Measurements from ENCODE around the gene RSBN1L.
"Not testable (repeated sequence)": the region's sequence is repeated elsewhere in the genome, so short reads cannot be mapped to it uniquely, and the experiment has no call there.

The RSBN1L gene

DNA sequence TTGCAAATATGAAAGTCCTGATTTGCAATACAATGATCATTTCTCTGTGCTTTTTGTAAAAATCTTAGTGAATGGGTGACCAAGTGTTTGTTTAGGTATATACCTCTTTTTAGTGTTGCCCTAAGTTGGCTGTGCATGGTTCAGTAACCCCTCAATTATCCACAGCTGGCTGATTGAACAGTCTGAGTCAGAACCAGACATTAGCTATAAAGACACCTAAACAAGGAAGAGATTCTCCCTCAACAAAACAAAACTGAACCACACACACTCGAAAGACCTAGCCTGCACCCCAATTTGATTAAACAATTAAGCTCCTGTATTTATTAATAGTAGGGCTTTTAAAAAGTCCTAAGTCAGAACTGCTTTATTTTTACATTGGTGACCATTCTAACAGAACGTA is 2.8 kb downstream of the RSBN1L start:
- H3K4me3 ChIP-seq (ENCODE audit: low read depth in 1 of 5, low read length in 5 of 5), result no peak overlapping the region

GRCh38 chr7:77702513-77702912 is 6.3 kb downstream of the RSBN1L start:
- Histone ChIP-seq H3K27ac (ENCODE audit: low read depth, low read length) (no peak overlapping the region), H3K36me3 (ENCODE audit: control insufficient read depth in 5 of 5, insufficient read depth in 5 of 5, low read length in 5 of 5) (peaks cover 0 to 7% (median 0%) of the 10 kb centered on the region in 5 donors), H3K27me3 (ENCODE audit: control insufficient read depth in 5 of 5, insufficient read depth in 4 of 5, low read length in 5 of 5) (no peaks in the 10 kb centered on the region), H3K4me3 (ENCODE audit: low read depth in 1 of 5, low read length in 5 of 5) (no peak overlapping the region), H3K9me3 (ENCODE audit: control insufficient read depth in 5 of 5, low read length in 5 of 5) (no peaks in the 10 kb centered on the region), H3K4me1 (ENCODE audit: control insufficient read depth in 5 of 5, insufficient read depth in 5 of 5, low read length in 5 of 5) (peaks cover 0 to 26% (median 18%) of the 10 kb centered on the region in 5 donors), H3K9ac (ENCODE audit: low read length in 5 of 5) (no peak overlapping the region)

More for the DNA sequence above, 2.8 kb downstream of the RSBN1L start:
- peaks cover 0 to 35% (median 30%) of the 10 kb centered on the region in 5 donors for H3K4me1 ChIP-seq (ENCODE audit: control insufficient read depth in 5 of 5, insufficient read depth in 5 of 5, low read length in 5 of 5)
- H3K27me3 ChIP-seq (ENCODE audit: control insufficient read depth in 5 of 5, insufficient read depth in 4 of 5, low read length in 5 of 5), result no peaks in the 10 kb centered on the region
- H3K27ac ChIP-seq (ENCODE audit: low read depth, low read length), result peak overlapping the region; percentile 38
- peak overlapping the region in 1 of 5 donors; percentile 23 for H3K9ac ChIP-seq (ENCODE audit: low read length in 5 of 5)
- no peaks in the 10 kb centered on the region for H3K9me3 ChIP-seq (ENCODE audit: control insufficient read depth in 5 of 5, low read length in 5 of 5)
- no peaks in the 10 kb centered on the region for H3K36me3 ChIP-seq (ENCODE audit: control insufficient read depth in 5 of 5, insufficient read depth in 5 of 5, low read length in 5 of 5)

GRCh38 chr7:77702968-77703472 is 6.8 kb downstream of the RSBN1L start:
- H3K27ac ChIP-seq (ENCODE audit: low read depth, low read length), result no peak overlapping the region
- no peak overlapping the region for H3K9ac ChIP-seq (ENCODE audit: low read length in 5 of 5)
- peaks cover 0 to 7% (median 0%) of the 10 kb centered on the region in 5 donors for H3K36me3 ChIP-seq (ENCODE audit: control insufficient read depth in 5 of 5, insufficient read depth in 5 of 5, low read length in 5 of 5)
- H3K4me1 ChIP-seq (ENCODE audit: control insufficient read depth in 5 of 5, insufficient read depth in 5 of 5, low read length in 5 of 5), result peaks cover 0 to 21% (median 13%) of the 10 kb centered on the region in 5 donors
- H3K9me3 ChIP-seq (ENCODE audit: control insufficient read depth in 5 of 5, low read length in 5 of 5), result no peaks in the 10 kb centered on the region
- H3K4me3 ChIP-seq (ENCODE audit: low read depth in 1 of 5, low read length in 5 of 5), result no peak overlapping the region
- H3K27me3 ChIP-seq (ENCODE audit: control insufficient read depth in 5 of 5, insufficient read depth in 4 of 5, low read length in 5 of 5), result no peaks in the 10 kb centered on the region

- H3K9me3 ChIP-seq (ENCODE audit: control insufficient read depth in 5 of 5, low read length in 5 of 5); H3K27ac ChIP-seq (ENCODE audit: low read depth, low read length); H3K4me3 ChIP-seq (ENCODE audit: low read depth in 1 of 5, low read length in 5 of 5); H3K9ac ChIP-seq (ENCODE audit: low read length in 5 of 5); H3K36me3 ChIP-seq (ENCODE audit: control insufficient read depth in 5 of 5, insufficient read depth in 5 of 5, low read length in 5 of 5); H3K27me3 ChIP-seq (ENCODE audit: control insufficient read depth in 5 of 5, insufficient read depth in 4 of 5, low read length in 5 of 5): not testable (repeated sequence)
- H3K4me1 ChIP-seq (ENCODE audit: control insufficient read depth in 5 of 5, insufficient read depth in 5 of 5, low read length in 5 of 5), result peaks cover 0 to 15% (median 7%) of the 10 kb centered on the region in 5 donors
These were observed 7.4 kb downstream of the RSBN1L start for GRCh38 chr7:77703669-77704068.

DNA sequence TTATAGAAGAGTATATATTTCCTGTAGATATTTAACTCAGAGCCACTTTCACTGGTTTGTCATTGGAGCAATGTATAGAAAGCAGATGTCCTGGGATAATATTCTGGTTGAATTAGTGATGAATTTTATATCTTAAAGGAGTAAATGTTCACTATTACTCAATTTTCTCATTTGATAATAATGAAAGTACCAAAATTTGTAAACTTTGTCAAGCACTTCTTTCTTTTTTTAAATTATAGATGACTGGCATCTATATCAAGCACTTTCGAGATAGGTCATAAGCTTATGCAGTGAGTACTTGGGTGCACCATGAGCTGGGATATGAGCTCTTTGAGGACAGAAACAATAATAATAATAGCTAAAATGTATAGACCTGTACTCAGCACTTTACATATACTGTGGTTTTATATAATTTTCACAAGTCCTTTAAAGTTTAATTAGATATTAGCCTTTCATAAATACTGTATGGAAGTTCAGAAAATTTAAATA is 11.3 kb downstream of the RSBN1L start:
- Histone ChIP-seq H3K4me1 (ENCODE audit: control insufficient read depth in 5 of 5, insufficient read depth in 5 of 5, low read length in 5 of 5) (peaks cover 0 to 6% (median 3%) of the 10 kb centered on the region in 5 donors), H3K4me3 (ENCODE audit: low read depth in 1 of 5, low read length in 5 of 5) (no peak overlapping the region), H3K9ac (ENCODE audit: low read length in 5 of 5) (no peak overlapping the region), H3K27me3 (ENCODE audit: control insufficient read depth in 5 of 5, insufficient read depth in 4 of 5, low read length in 5 of 5) (no peaks in the 10 kb centered on the region), H3K36me3 (ENCODE audit: control insufficient read depth in 5 of 5, insufficient read depth in 5 of 5, low read length in 5 of 5) (peaks cover 0 to 12% (median 0%) of the 10 kb centered on the region in 5 donors), H3K9me3 (ENCODE audit: control insufficient read depth in 5 of 5, low read length in 5 of 5) (no peaks in the 10 kb centered on the region), H3K27ac (ENCODE audit: low read depth, low read length) (no peak overlapping the region)

DNA sequence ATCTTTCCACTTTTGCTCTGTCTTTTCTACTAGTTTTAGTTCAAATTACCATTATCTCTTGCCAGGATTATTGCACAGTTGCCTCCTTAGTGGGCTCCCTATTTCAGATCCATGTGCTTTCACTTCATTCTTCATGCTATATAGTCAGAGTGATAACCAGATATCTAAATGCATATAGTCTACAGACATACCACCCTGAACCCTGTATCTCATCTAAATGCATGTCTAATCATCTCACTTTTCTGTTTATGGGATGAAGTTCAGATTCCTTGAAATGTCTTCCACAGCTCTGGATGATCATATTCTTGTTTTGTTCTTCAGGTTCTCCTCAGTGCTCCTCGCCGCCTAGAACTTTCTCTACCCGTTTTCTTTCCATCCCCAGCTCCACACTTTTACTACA is 13.8 kb downstream of the RSBN1L start:
- Histone ChIP-seq H3K9me3 (ENCODE audit: control insufficient read depth in 5 of 5, low read length in 5 of 5) (no peaks in the 10 kb centered on the region), H3K27ac (ENCODE audit: low read depth, low read length) (no peak overlapping the region), H3K36me3 (ENCODE audit: control insufficient read depth in 5 of 5, insufficient read depth in 5 of 5, low read length in 5 of 5) (peaks cover 0 to 12% (median 0%) of the 10 kb centered on the region in 5 donors), H3K4me1 (ENCODE audit: control insufficient read depth in 5 of 5, insufficient read depth in 5 of 5, low read length in 5 of 5) (peaks cover 0 to 3% (median 0%) of the 10 kb centered on the region in 5 donors), H3K27me3 (ENCODE audit: control insufficient read depth in 5 of 5, insufficient read depth in 4 of 5, low read length in 5 of 5) (no peaks in the 10 kb centered on the region), H3K9ac (ENCODE audit: low read length in 5 of 5) (no peak overlapping the region), H3K4me3 (ENCODE audit: low read depth in 1 of 5, low read length in 5 of 5) (no peak overlapping the region)

- Histone ChIP-seq H3K36me3 (ENCODE audit: control insufficient read depth in 5 of 5, insufficient read depth in 5 of 5, low read length in 5 of 5) (peaks cover 0 to 12% (median 0%) of the 10 kb centered on the region in 5 donors), H3K4me3 (ENCODE audit: low read depth in 1 of 5, low read length in 5 of 5) (no peak overlapping the region), H3K9me3 (ENCODE audit: control insufficient read depth in 5 of 5, low read length in 5 of 5) (no peaks in the 10 kb centered on the region), H3K4me1 (ENCODE audit: control insufficient read depth in 5 of 5, insufficient read depth in 5 of 5, low read length in 5 of 5) (peaks cover 0 to 3% (median 0%) of the 10 kb centered on the region in 5 donors), H3K27ac (ENCODE audit: low read depth, low read length) (no peak overlapping the region), H3K9ac (ENCODE audit: low read length in 5 of 5) (no peak overlapping the region), H3K27me3 (ENCODE audit: control insufficient read depth in 5 of 5, insufficient read depth in 4 of 5, low read length in 5 of 5) (no peaks in the 10 kb centered on the region)
These were observed 14.6 kb downstream of the RSBN1L start for GRCh38 chr7:77710861-77711260.

GRCh38 chr7:77714195-77714594 is 17.9 kb downstream of the RSBN1L start:
- H3K4me3 ChIP-seq (ENCODE audit: low read depth in 1 of 5, low read length in 5 of 5), result no peak overlapping the region
- H3K27me3 ChIP-seq (ENCODE audit: control insufficient read depth in 5 of 5, insufficient read depth in 4 of 5, low read length in 5 of 5), result no peaks in the 10 kb centered on the region
- H3K36me3 ChIP-seq (ENCODE audit: control insufficient read depth in 5 of 5, insufficient read depth in 5 of 5, low read length in 5 of 5), result peaks cover 0 to 5% (median 0%) of the 10 kb centered on the region in 5 donors
- H3K27ac ChIP-seq (ENCODE audit: low read depth, low read length), result no peak overlapping the region
- H3K9me3 ChIP-seq (ENCODE audit: control insufficient read depth in 5 of 5, low read length in 5 of 5), result no peaks in the 10 kb centered on the region
- H3K9ac ChIP-seq (ENCODE audit: low read length in 5 of 5), result no peak overlapping the region
- H3K4me1 ChIP-seq (ENCODE audit: control insufficient read depth in 5 of 5, insufficient read depth in 5 of 5, low read length in 5 of 5), result peaks cover 0 to 3% (median 0%) of the 10 kb centered on the region in 5 donors

GRCh38 chr7:77714931-77715330 is 18.7 kb downstream of the RSBN1L start:
- H3K27ac ChIP-seq (ENCODE audit: low read depth, low read length); H3K9ac ChIP-seq (ENCODE audit: low read length in 5 of 5); H3K9me3 ChIP-seq (ENCODE audit: control insufficient read depth in 5 of 5, low read length in 5 of 5); H3K4me1 ChIP-seq (ENCODE audit: control insufficient read depth in 5 of 5, insufficient read depth in 5 of 5, low read length in 5 of 5); H3K36me3 ChIP-seq (ENCODE audit: control insufficient read depth in 5 of 5, insufficient read depth in 5 of 5, low read length in 5 of 5); H3K27me3 ChIP-seq (ENCODE audit: control insufficient read depth in 5 of 5, insufficient read depth in 4 of 5, low read length in 5 of 5); H3K4me3 ChIP-seq (ENCODE audit: low read depth in 1 of 5, low read length in 5 of 5): not testable (repeated sequence)

DNA sequence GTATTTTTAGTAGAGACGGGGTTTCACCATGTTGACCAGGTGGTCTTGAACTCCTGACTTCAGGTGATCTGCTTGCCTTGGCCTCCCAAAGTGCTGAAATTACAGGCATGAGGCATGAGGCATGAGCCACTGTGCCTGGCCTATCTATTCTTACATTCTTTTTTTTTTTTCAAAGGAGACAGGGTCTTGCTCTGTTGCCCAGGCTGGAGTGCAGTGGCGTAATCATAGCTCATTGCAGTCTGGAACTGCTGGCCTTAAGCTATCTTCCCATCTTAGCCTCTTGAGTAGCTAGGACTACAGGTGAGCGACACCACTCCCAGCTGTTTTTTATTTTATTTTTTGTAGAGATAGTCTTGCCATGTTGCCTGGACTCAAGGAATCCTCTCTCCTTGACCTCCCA is 20.5 kb downstream of the RSBN1L start:
- Histone ChIP-seq H3K9me3 (ENCODE audit: control insufficient read depth in 5 of 5, low read length in 5 of 5) (no peaks in the 10 kb centered on the region), H3K4me1 (ENCODE audit: control insufficient read depth in 5 of 5, insufficient read depth in 5 of 5, low read length in 5 of 5) (peaks cover 0 to 3% (median 0%) of the 10 kb centered on the region in 5 donors), H3K27ac (ENCODE audit: low read depth, low read length) (no peak overlapping the region), H3K9ac (ENCODE audit: low read length in 5 of 5) (no peak overlapping the region), H3K27me3 (ENCODE audit: control insufficient read depth in 5 of 5, insufficient read depth in 4 of 5, low read length in 5 of 5) (no peaks in the 10 kb centered on the region), H3K4me3 (ENCODE audit: low read depth in 1 of 5, low read length in 5 of 5) (no peak overlapping the region), H3K36me3 (ENCODE audit: control insufficient read depth in 5 of 5, insufficient read depth in 5 of 5, low read length in 5 of 5) (no peaks in the 10 kb centered on the region)
